ENCODE data around the gene PRRC2B.

The PRRC2B gene

GRCh38 chr9:131485728-131486422, 92.0 kb downstream of the PRRC2B start:
- H3K27ac Mint-ChIP-seq: peak overlapping the region; percentile 23
- no peaks in the 10 kb centered on the region for H3K9me3 Mint-ChIP-seq
- ATAC-seq: no peak
- H3K4me3 Mint-ChIP-seq: no peak overlapping the region
- H3K36me3 Mint-ChIP-seq: peaks cover 80% of the 10 kb centered on the region
- H3K4me1 Mint-ChIP-seq: no peaks in the 10 kb centered on the region
- no peaks in the 10 kb centered on the region for H3K27me3 Mint-ChIP-seq

GRCh38 chr9:131487001-131487400, 93.1 kb downstream of the PRRC2B start:
- no peaks in the 10 kb centered on the region for H3K9me3 Mint-ChIP-seq
- H3K27me3 Mint-ChIP-seq: no peaks in the 10 kb centered on the region
- H3K27ac Mint-ChIP-seq: no peak overlapping the region
- no peak for ATAC-seq
- no peaks in the 10 kb centered on the region for H3K4me1 Mint-ChIP-seq
- no peak overlapping the region for H3K4me3 Mint-ChIP-seq
- peaks cover 87% of the 10 kb centered on the region for H3K36me3 Mint-ChIP-seq

- Mint-ChIP-seq H3K9me3 (no peaks in the 10 kb centered on the region), H3K27ac (no peak overlapping the region), H3K4me1 (no peaks in the 10 kb centered on the region), H3K4me3 (no peak overlapping the region), H3K27me3 (no peaks in the 10 kb centered on the region), H3K36me3 (peaks cover 87% of the 10 kb centered on the region)
- ATAC-seq: no peak
Measured at GRCh38 chr9:131487621-131488031, 93.7 kb downstream of the PRRC2B start.

- H3K27ac Mint-ChIP-seq: no peak overlapping the region
- H3K4me3 Mint-ChIP-seq: no peak overlapping the region
- no peaks in the 10 kb centered on the region for H3K4me1 Mint-ChIP-seq
- peaks cover 89% of the 10 kb centered on the region for H3K36me3 Mint-ChIP-seq
- no peaks in the 10 kb centered on the region for H3K9me3 Mint-ChIP-seq
- ATAC-seq: no peak
- no peaks in the 10 kb centered on the region for H3K27me3 Mint-ChIP-seq
Measured at GRCh38 chr9:131490514-131490913, 96.6 kb downstream of the PRRC2B start.

GRCh38 chr9:131491001-131491710, 97.3 kb downstream of the PRRC2B start:
- ATAC-seq: no peak
- Mint-ChIP-seq H3K36me3 (peaks cover 93% of the 10 kb centered on the region), H3K9me3 (no peaks in the 10 kb centered on the region), H3K27ac (no peak overlapping the region), H3K27me3 (no peaks in the 10 kb centered on the region), H3K4me3 (no peak overlapping the region), H3K4me1 (no peaks in the 10 kb centered on the region)

GRCh38 chr9:131492070-131492469, 98.2 kb downstream of the PRRC2B start:
- H3K4me3 Mint-ChIP-seq: no peak overlapping the region
- H3K4me1 Mint-ChIP-seq: peaks cover 3% of the 10 kb centered on the region
- H3K27ac Mint-ChIP-seq: peak overlapping the region; percentile 31
- ATAC-seq: no peak
- no peaks in the 10 kb centered on the region for H3K9me3 Mint-ChIP-seq
- no peaks in the 10 kb centered on the region for H3K27me3 Mint-ChIP-seq
- peaks cover 91% of the 10 kb centered on the region for H3K36me3 Mint-ChIP-seq

- Mint-ChIP-seq H3K27me3 (no peaks in the 10 kb centered on the region), H3K9me3 (no peaks in the 10 kb centered on the region), H3K36me3 (peaks cover 80% of the 10 kb centered on the region), H3K4me1 (peaks cover 7% of the 10 kb centered on the region), H3K4me3 (no peak overlapping the region), H3K27ac (no peak overlapping the region)
- ATAC-seq: no peak
Measured at GRCh38 chr9:131494296-131494870, 100.5 kb downstream of the PRRC2B start.

- ATAC-seq: no peak
- Mint-ChIP-seq H3K27ac (no peak overlapping the region), H3K36me3 (peaks cover 72% of the 10 kb centered on the region), H3K4me1 (peaks cover 19% of the 10 kb centered on the region), H3K27me3 (no peaks in the 10 kb centered on the region), H3K4me3 (no peak overlapping the region), H3K9me3 (no peaks in the 10 kb centered on the region)
Measured at GRCh38 chr9:131495785-131496184, 101.9 kb downstream of the PRRC2B start.

GRCh38 chr9:131496844-131497405, 103.0 kb downstream of the PRRC2B start:
- H3K36me3 Mint-ChIP-seq: peaks cover 61% of the 10 kb centered on the region
- H3K27me3 Mint-ChIP-seq: no peaks in the 10 kb centered on the region
- H3K27ac Mint-ChIP-seq: peak overlapping the region; percentile 46
- peaks cover 29% of the 10 kb centered on the region for H3K4me1 Mint-ChIP-seq
- H3K4me3 Mint-ChIP-seq: no peak overlapping the region
- H3K9me3 Mint-ChIP-seq: no peaks in the 10 kb centered on the region
- ATAC-seq: no peak

- no peak for ATAC-seq
- Mint-ChIP-seq H3K27me3 (no peaks in the 10 kb centered on the region), H3K36me3 (peaks cover 40% of the 10 kb centered on the region), H3K27ac (no peak overlapping the region), H3K4me1 (peaks cover 42% of the 10 kb centered on the region), H3K4me3 (no peak overlapping the region), H3K9me3 (no peaks in the 10 kb centered on the region)
Measured at GRCh38 chr9:131499254-131499767, 105.4 kb downstream of the PRRC2B start.

- Mint-ChIP-seq H3K27me3 (no peaks in the 10 kb centered on the region), H3K4me1 (peaks cover 52% of the 10 kb centered on the region), H3K9me3 (no peaks in the 10 kb centered on the region), H3K4me3 (no peak overlapping the region), H3K27ac (no peak overlapping the region), H3K36me3 (peaks cover 33% of the 10 kb centered on the region)
- ATAC-seq: no peak
Measured at GRCh38 chr9:131500377-131500776, 106.5 kb downstream of the PRRC2B start.

- H3K27ac Mint-ChIP-seq: no peak overlapping the region
- peaks cover 52% of the 10 kb centered on the region for H3K4me1 Mint-ChIP-seq
- peak overlapping the region; percentile 44 for H3K4me3 Mint-ChIP-seq
- H3K27me3 Mint-ChIP-seq: no peaks in the 10 kb centered on the region
- ATAC-seq: no peak
- H3K9me3 Mint-ChIP-seq: no peaks in the 10 kb centered on the region
- peaks cover 26% of the 10 kb centered on the region for H3K36me3 Mint-ChIP-seq
Measured at GRCh38 chr9:131500939-131501541, 107.2 kb downstream of the PRRC2B start.

GRCh38 chr9:131502781-131503625, 109.1 kb downstream of the PRRC2B start, which contains the start of gene POMT1:
Gene POMT1 (plus strand): TSS chr9:131502918. CDS start chr9:131504219, 1,301 bp downstream.
- Mint-ChIP-seq H3K27ac (peak within 1 kb of the TSS; percentile 81), H3K36me3 (peaks cover 16% of the 10 kb centered on the region), H3K9me3 (no peaks in the 10 kb centered on the region), H3K4me3 (peak within 1 kb of the TSS; percentile 84), H3K27me3 (no peaks in the 10 kb centered on the region), H3K4me1 (peaks cover 48% of the 10 kb centered on the region)
- ATAC-seq: peak; percentile 91

Measured in stimulated activated memory B cell treated with anti-CD40 and anti-IgM and Interleukin-4, amounts not matched to agents 10 μg/mL and 1 μg/mL and 100 μg/mL, for 72 hours (primary cell).